CD4-positive, CD25-positive, alpha-beta regulatory T cell (primary cell): ENCODE data around the gene ATP9B. TPM values are rescaled to one million over a fixed set of nuclear protein-coding genes. Genes with fewer than 3 reads are reported as not detected.
A peak's percentile ranks its signal among the peaks of the same experiment; 100 is the strongest.

ENCODE experiments used
- ATAC-seq, 2 donors: fragments of 150-1000 bp; cut with Tn5 transposase; one replicate each; pipeline ENCODE4 v1.10.0; 2021; ENCODE audit warnings: low read depth in 2 of 2, moderate number of reproducible peaks in 2 of 2, moderate library complexity in 1 of 2
- DNase-seq, 3 donors: peaks; one replicate each; pipeline versions ENCODE4 v3.0.0 to v3.0.0-alpha.2; 2012 to 2022; ENCODE audit warnings: mixed read lengths in 1 of 3
- H3K27ac ChIP-seq: one replicate; pipeline ENCODE4 v1.7.0; 2013; ENCODE audit warnings: mild to moderate bottlenecking, low read length; ENCODE audit not compliant: insufficient read depth, poor library complexity, severe bottlenecking
- H3K27me3 ChIP-seq: one replicate; pipeline ENCODE4 v1.7.0; 2013; ENCODE audit warnings: low read length; ENCODE audit not compliant: control insufficient read depth, insufficient read depth
- H3K36me3 ChIP-seq: one replicate; pipeline ENCODE4 v1.7.0; 2013; ENCODE audit warnings: mild to moderate bottlenecking, low read length, moderate library complexity; ENCODE audit not compliant: control insufficient read depth, insufficient read depth
- H3K4me1 ChIP-seq: 2 replicates; pipeline ENCODE4 v1.7.0; 2013; ENCODE audit warnings: mild to moderate bottlenecking, low read length; ENCODE audit not compliant: insufficient read depth, control insufficient read depth, poor library complexity, severe bottlenecking
- H3K4me3 ChIP-seq: one replicate; pipeline ENCODE4 v1.7.0; 2013; ENCODE audit warnings: low read depth, mild to moderate bottlenecking, low read length, moderate library complexity
- H3K9me3 ChIP-seq, 2 experiments: 1 replicate in 1 of 2; 2 replicates in 1 of 2; pipeline ENCODE4 v1.7.0; 2013; ENCODE audit warnings: low read length in 2 of 2, mild to moderate bottlenecking in 1 of 2, moderate library complexity in 1 of 2; ENCODE audit not compliant: control insufficient read depth in 2 of 2
- H3K27ac Mint-ChIP-seq, 3 donors: one replicate each; pipeline ENCODE4 v1.8.0; 2020 to 2022; ENCODE audit warnings: mild to moderate bottlenecking in 3 of 3, mixed read lengths in 3 of 3, moderate library complexity in 2 of 3
- H3K27me3 Mint-ChIP-seq: one replicate; pipeline ENCODE4 v1.8.0; 2022; ENCODE audit warnings: mild to moderate bottlenecking, mixed read lengths
- H3K36me3 Mint-ChIP-seq: one replicate; pipeline ENCODE4 v1.8.0; 2020; ENCODE audit warnings: mixed read lengths
- H3K4me1 Mint-ChIP-seq, 4 donors: one replicate each; pipeline ENCODE4 v1.8.0; 2020 to 2022; ENCODE audit warnings: mixed read lengths in 4 of 4, mild to moderate bottlenecking in 1 of 4
- H3K4me3 Mint-ChIP-seq, 4 donors: one replicate each; pipeline ENCODE4 v1.8.0; 2020 to 2022; ENCODE audit warnings: mild to moderate bottlenecking in 4 of 4, mixed read lengths in 4 of 4, moderate library complexity in 3 of 4
- H3K9me3 Mint-ChIP-seq, 7 donors: one replicate each; pipeline ENCODE4 v1.8.0; 2020 to 2022; ENCODE audit warnings: mixed read lengths in 7 of 7, mild to moderate bottlenecking in 3 of 7, moderate library complexity in 2 of 7
- polyA plus RNA-seq, 4 donors: library from polyadenylated mRNA; unstranded; fragments of 300-500 nt; fragmentation: Illumina TruSeq; gene quantifications; one replicate each; pipeline ENCODE4 v1.2.3, GENCODE V29; 2021
- total RNA-seq: library from RNA; stranded (reverse); gene quantifications from one replicate; pipeline ENCODE4 v1.2.3, GENCODE V29; 2022

ATP9B gene
- total and polyA plus RNA-seq, 5 donors from 2014 or later = 14.1 to 75.3 (median 17.6) TPM

DNA sequence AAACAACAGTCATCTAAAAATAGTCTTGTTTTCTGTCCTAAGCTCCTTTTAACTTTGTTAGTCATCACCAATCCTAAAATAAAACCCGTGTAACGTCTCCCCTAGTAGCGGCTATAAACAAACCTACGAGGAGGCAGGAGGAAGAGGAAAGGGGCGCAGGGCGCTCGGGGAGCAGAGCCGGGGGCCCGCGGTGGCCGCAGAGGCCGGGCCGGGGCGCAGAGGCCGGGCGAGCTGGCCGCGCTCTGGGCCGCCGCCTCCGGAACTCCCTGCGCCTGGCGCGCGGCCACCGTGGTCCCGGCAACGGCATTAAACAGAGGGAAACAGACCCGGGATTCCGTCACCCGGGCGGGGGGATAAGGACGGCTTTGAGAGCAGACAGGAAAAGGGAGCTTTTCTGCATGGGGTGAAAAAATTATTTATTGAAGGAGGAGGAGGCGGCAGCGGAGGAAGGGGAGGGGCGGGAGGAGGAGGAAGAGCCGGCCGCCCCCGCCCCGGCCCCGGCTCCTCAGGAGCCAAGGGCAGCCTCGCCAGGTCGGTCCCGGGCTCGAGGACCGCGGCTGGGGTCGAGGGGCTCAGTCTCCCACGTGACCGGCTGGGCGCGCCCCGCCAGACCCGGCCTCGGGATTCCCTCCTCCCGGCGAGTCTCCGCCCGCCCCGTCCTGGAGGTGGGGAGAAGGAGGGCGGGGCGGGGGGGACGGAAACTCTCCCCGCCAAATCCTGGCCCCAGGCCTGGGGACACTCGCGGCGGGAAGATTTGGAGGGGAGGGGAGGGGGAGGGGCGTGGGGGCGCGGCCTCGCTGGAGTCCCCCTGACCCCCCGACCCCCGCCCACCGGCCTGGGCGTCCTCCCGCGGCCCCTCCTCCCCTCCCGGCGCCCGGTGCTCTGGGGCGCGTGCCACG, 324.7 kb downstream of the ATP9B start:
- peak in 1 of 2 donors; percentile 4 for ATAC-seq
- peak in 2 of 3 donors; percentile 41 to 47 for DNase-seq
- Mint-ChIP-seq H3K9me3 (no peaks in the 10 kb centered on the region), H3K27ac (peak overlapping the region in 2 of 3 donors; percentile 55 to 81), H3K4me3 (peak overlapping the region; percentile 82 to 91 (median 87)), H3K36me3 (peaks cover 1% of the 10 kb centered on the region), H3K4me1 (peaks cover 4 to 40% (median 17%) of the 10 kb centered on the region in 4 donors), H3K27me3 (peaks cover 51% of the 10 kb centered on the region)
- Histone ChIP-seq H3K36me3 (no peaks in the 10 kb centered on the region), H3K27ac (no peak overlapping the region), H3K9me3 (no peaks in the 10 kb centered on the region), H3K27me3 (peaks cover 8% of the 10 kb centered on the region), H3K4me3 (peak overlapping the region; percentile 55), H3K4me1 (peaks cover 47% of the 10 kb centered on the region)

DNA sequence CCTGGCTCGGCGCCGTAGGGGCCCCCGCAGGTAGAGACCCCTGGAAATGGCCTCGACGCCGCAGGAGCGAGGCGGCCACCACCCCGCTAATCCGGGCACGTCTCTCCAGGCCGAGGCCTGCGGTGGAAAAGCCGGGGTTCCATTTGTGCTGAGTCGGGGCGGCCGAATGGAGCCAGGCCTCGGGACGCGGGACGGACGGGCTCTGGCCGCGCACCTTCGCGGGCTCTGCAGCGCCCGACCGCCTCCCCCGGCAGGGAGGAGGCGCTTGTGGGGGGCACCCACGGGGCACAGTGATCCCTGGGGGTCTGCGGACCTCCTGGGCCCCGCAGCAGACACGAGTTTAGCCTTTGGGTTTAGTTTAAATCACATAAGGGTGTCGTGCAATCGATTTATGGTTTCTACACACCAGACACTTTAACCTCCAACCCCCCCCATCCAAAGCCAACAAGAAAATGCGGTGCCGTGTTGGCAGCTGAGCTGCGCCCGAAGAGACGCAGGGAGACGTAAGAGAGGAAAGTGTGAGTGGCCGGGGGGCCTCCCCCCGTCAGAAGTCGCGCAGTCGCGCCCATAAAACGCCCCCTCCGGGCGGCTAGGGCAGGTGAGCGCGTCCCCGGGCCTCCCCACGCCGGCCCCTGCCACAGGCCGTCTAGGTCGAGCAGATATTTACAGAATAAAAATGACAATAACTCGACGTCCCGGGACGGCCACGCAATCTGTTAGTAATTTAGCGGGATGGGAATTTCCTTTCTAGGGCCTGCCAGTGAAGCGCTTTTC, 325.5 kb downstream of the ATP9B start:
- H3K4me3 ChIP-seq = no peak overlapping the region
- peak in 2 of 3 donors; percentile 41 for DNase-seq
- Mint-ChIP-seq H3K4me3 (peak overlapping the region; percentile 83 to 97 (median 88)), H3K9me3 (no peaks in the 10 kb centered on the region), H3K27ac (peak overlapping the region; percentile 9 to 77 (median 51)), H3K36me3 (peaks cover 4% of the 10 kb centered on the region), H3K4me1 (peaks cover 4 to 45% (median 19%) of the 10 kb centered on the region in 4 donors), H3K27me3 (peaks cover 48% of the 10 kb centered on the region)
- H3K9me3 ChIP-seq = no peaks in the 10 kb centered on the region
- peaks cover 2% of the 10 kb centered on the region for H3K27me3 ChIP-seq
- H3K4me1 ChIP-seq = peaks cover 53% of the 10 kb centered on the region
- no peaks in the 10 kb centered on the region for H3K36me3 ChIP-seq
- H3K27ac ChIP-seq = no peak overlapping the region
- ATAC-seq = peak in 1 of 2 donors; percentile 8

- Histone ChIP-seq H3K27ac (no peak overlapping the region), H3K27me3 (peaks cover under 1% of the 10 kb centered on the region), H3K4me1 (peaks cover 53% of the 10 kb centered on the region), H3K36me3 (no peaks in the 10 kb centered on the region), H3K4me3 (no peak overlapping the region), H3K9me3 (no peaks in the 10 kb centered on the region)
- no peak for DNase-seq
- Mint-ChIP-seq H3K4me1 (peaks cover 2 to 45% (median 18%) of the 10 kb centered on the region in 4 donors), H3K36me3 (peaks cover 4% of the 10 kb centered on the region), H3K27me3 (peaks cover 44% of the 10 kb centered on the region), H3K9me3 (no peaks in the 10 kb centered on the region), H3K27ac (no peak overlapping the region), H3K4me3 (peak overlapping the region; percentile 83 to 97 (median 88))
- ATAC-seq = no peak
These were observed 326.1 kb downstream of the ATP9B start for GRCh38 chr18:79395308-79395640.

DNA sequence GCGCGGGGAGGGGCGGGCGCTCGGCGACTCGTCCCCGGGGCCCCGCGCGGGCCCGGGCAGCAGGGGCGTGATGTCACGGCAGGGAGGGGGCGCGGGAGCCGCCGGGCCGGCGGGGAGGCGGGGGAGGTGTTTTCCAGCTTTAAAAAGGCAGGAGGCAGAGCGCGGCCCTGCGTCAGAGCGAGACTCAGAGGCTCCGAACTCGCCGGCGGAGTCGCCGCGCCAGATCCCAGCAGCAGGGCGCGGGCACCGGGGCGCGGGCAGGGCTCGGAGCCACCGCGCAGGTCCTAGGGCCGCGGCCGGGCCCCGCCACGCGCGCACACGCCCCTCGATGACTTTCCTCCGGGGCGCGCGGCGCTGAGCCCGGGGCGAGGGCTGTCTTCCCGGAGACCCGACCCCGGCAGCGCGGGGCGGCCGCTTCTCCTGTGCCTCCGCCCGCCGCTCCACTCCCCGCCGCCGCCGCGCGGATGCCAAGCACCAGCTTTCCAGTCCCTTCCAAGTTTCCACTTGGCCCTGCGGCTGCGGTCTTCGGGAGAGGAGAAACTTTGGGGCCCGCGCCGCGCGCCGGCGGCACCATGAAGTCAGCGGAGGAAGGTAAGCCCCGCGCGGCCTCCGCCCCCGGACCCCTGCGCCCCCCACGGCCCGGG, 326.7 kb downstream of the ATP9B start, which contains the start of gene NFATC1:
Gene NFATC1 (plus strand): TSS at position 170 of the 644 bp plus-strand sequence. CDS start 295 bp downstream, at position 465.
- peak within 1 kb of the TSS; percentile 83 to 97 (median 90) for H3K4me3 Mint-ChIP-seq
- Histone ChIP-seq H3K4me1 (peaks cover 53% of the 10 kb centered on the region), H3K27me3 (no peaks in the 10 kb centered on the region), H3K4me3 (no peak within 1 kb of the TSS), H3K9me3 (no peaks in the 10 kb centered on the region), H3K36me3 (no peaks in the 10 kb centered on the region), H3K27ac (peak within 1 kb of the TSS; percentile 5)
- H3K27ac Mint-ChIP-seq = peak within 1 kb of the TSS; percentile 9 to 77 (median 51)
- ATAC-seq (peak in 1 of 2 donors; percentile 15), DNase-seq (peak; percentile 29 to 72 (median 53))
- peaks cover 0 to 45% (median 15%) of the 10 kb centered on the region in 4 donors for H3K4me1 Mint-ChIP-seq
- H3K9me3 Mint-ChIP-seq = no peaks in the 10 kb centered on the region
- H3K36me3 Mint-ChIP-seq = peaks cover 4% of the 10 kb centered on the region
- peaks cover 38% of the 10 kb centered on the region for H3K27me3 Mint-ChIP-seq

DNA sequence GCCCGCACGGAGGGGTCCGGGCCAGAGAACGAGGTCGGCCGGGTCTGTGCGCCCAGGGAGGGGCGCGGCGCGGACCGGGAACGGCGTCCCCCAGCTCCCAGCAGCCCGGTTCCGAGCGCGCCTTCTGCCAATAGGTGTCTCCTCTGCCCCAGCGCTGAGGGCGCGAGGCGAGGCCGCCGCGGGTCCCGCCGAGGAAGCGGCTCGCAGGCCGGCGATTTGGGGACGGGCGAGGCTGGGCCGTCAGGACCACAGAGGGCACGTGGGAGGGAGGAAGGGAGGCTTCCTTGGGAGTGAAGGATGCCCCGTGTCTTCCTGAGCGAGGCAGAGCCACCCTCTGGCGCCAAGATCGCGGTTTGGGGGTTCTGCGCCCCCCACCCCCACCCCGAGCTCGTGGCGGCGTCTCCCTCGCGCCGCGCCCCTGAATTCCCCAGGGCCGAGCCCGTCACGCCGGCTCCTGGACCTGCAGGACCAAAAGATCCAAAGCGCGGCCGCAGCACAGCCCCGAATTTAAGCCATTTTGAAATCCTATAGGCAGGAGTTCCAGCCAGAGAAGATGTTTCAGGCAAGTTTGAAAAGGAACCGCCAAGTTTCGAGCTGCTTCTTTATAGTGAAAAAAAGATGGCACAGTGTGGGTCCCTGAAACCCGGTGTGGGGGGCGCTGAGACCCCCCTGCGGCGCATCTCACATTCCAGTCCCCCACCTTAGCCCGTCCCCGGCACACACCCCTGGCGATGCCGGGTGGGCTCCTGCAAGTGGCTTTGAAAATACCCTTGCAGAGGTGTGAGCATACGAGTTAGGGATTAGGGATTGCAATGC, 327.4 kb downstream of the ATP9B start:
- H3K36me3 ChIP-seq = no peaks in the 10 kb centered on the region
- no peaks in the 10 kb centered on the region for H3K27me3 ChIP-seq
- H3K9me3 ChIP-seq = no peaks in the 10 kb centered on the region
- Mint-ChIP-seq H3K27ac (peak overlapping the region in 1 of 3 donors; percentile 38), H3K9me3 (no peaks in the 10 kb centered on the region), H3K36me3 (peaks cover 7% of the 10 kb centered on the region), H3K4me1 (peaks cover 0 to 52% (median 13%) of the 10 kb centered on the region in 4 donors), H3K4me3 (peak overlapping the region; percentile 76 to 92 (median 88)), H3K27me3 (peaks cover 31% of the 10 kb centered on the region)
- ATAC-seq = peak in 1 of 2 donors; percentile 20
- H3K4me1 ChIP-seq = peaks cover 60% of the 10 kb centered on the region
- no peak overlapping the region for H3K4me3 ChIP-seq
- no peak overlapping the region for H3K27ac ChIP-seq
- peak in 1 of 3 donors; percentile 51 for DNase-seq

DNA sequence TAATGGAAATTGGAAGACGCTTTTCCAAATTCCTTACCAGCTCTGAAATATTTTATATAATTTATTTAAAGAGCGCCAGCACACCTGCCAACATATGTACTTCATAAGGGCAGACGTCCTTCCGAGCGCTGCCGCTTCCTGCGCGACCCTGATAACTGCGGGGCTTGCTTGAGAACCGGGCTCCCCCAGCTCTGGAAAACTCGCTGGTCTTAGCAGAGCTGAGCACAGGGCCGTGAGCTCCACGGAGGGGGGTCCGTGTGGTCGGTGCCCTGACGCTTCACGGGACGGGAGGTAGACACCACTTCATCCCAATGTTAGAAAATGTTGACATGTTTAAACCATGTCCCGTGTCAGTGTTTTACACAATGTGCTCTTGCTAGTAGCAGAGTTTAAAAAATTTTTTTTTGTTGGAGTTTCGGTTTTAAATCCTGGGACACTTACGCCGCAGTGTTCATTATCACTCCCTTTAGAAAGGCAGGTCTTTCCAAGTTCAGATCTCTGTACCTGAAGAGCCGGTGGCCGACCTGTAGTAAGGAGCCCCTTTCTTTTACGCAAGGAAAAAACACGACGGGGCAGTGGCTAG, 328.1 kb downstream of the ATP9B start:
- Histone ChIP-seq H3K4me1 (peaks cover 67% of the 10 kb centered on the region), H3K36me3 (no peaks in the 10 kb centered on the region), H3K27ac (peak overlapping the region; percentile 37), H3K27me3 (no peaks in the 10 kb centered on the region), H3K9me3 (no peaks in the 10 kb centered on the region), H3K4me3 (peak overlapping the region; percentile 40)
- H3K36me3 Mint-ChIP-seq = peaks cover 7% of the 10 kb centered on the region
- ATAC-seq (no peak), DNase-seq (no peak)
- H3K27ac Mint-ChIP-seq = peak overlapping the region; percentile 65 to 97 (median 93)
- peak overlapping the region; percentile 76 to 92 (median 88) for H3K4me3 Mint-ChIP-seq
- H3K4me1 Mint-ChIP-seq = peaks cover 0 to 53% (median 14%) of the 10 kb centered on the region in 4 donors
- H3K27me3 Mint-ChIP-seq = peaks cover 27% of the 10 kb centered on the region
- H3K9me3 Mint-ChIP-seq = no peaks in the 10 kb centered on the region
